ENCODE measurements around the gene NIM1K.
A peak's percentile ranks its signal among the peaks of the same experiment; 100 is the strongest.
"Not testable (repeated sequence)": the region's sequence is repeated elsewhere in the genome, so short reads cannot be mapped to it uniquely, and the experiment has no call there.

The NIM1K gene

DNA sequence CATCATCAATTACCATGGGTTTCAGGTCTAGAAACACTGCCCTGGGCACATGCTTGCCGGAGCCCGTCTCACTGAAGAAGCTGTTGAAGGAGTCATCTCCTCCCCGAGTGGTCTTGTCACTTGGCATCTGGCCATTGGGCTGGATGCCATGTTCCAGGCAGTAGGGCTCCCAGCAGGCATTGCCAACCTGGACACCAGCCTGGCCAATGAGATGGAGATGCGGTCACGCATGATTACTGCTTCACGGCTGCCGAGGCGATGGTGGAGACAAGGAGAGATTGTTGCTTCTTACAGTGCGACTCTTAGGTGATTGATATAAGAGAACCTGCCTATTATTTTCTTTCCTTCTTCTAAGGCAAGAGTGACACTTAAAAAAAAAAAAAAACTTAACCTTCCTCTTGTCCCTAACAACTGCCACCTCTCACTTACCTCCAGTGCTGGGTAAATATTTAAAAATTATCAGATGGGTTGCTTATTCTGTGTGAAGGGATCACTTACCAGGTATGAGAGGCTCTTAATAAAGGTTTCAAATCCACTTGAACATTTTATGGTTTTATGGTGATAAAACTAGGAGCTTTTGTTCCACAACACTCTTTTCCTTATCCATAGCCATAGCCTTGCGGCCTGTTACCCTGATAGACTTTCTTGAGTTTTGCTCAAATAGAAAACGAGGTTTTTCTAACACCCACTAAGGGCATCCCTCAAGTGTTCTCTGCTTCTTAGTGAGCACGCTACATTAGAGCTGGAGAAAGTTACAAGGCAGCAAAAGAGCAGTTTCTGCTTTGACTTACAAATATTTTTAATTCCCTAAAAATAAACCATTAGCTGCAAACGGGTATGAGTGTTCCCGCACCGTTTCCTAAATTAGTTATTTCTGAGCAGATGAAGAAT is 41.2 kb downstream of the NIM1K start:
- no peak for DNase-seq

- DNase-seq: no peak
Measured at GRCh38 chr5:43233946-43234345, 41.9 kb downstream of the NIM1K start.

DNA sequence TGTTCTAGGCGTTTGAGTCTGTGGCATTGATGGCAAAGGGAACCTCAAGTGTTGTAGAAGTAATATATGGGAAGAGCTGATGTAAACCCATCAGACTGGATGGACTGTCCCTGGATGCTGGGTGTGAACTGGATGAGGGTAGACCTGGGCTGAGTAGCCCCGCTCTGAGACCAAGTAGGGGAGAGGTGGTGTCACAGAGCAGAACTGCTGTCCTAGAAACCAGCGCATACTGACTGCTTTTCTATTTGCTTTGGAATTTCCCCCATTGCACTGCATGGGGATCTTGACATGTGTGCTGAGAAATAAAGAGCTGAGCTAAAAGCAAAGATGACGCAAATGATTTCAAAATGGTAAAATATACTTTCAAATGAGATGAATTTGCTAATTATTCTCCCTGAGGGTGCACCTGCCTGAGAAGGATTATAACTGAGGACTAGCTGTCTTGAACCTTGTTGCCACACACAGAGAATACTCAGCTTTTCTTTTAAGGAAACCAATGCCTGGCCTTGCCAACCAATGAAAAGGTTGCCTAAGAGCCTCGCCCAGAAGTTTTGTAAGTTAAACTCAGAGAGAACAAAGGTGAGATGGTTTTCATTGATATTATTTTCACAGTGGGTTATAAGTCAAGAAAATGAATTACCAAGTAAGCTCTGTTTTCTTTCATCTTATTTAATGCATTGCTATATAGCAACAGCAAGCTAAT is 44.8 kb downstream of the NIM1K start:
- DNase-seq: no peak

DNA sequence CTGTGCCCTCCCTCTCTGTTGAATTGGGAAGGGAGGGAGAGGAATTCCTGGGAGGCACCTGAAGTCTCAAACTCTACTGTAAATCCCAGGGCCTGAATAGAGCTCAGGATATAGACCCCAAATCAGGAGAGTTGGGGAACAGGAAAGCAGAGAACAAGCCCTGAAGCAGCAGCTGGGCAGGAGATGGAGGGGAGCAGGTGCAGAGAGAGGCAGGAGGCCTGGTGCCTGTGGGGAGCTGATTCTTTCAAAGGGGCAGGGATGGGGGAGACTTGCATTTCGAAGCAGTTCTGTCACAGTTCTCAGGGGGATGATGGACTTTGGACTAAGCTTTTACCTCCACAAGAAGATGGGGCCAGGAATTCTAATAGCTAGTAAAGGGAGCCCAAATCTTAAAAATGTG is 50.2 kb downstream of the NIM1K start:
- DNase-seq: no peak

- no peak for DNase-seq
Measured at GRCh38 chr5:43243270-43243669, 51.2 kb downstream of the NIM1K start.

- DNase-seq: no peak
Measured at GRCh38 chr5:43244823-43245565, 53.0 kb downstream of the NIM1K start.

- DNase-seq: no peak
Measured at GRCh38 chr5:43245724-43246385, 53.8 kb downstream of the NIM1K start.

GRCh38 chr5:43251754-43252153 is 59.7 kb downstream of the NIM1K start:
- no peak for DNase-seq

DNA sequence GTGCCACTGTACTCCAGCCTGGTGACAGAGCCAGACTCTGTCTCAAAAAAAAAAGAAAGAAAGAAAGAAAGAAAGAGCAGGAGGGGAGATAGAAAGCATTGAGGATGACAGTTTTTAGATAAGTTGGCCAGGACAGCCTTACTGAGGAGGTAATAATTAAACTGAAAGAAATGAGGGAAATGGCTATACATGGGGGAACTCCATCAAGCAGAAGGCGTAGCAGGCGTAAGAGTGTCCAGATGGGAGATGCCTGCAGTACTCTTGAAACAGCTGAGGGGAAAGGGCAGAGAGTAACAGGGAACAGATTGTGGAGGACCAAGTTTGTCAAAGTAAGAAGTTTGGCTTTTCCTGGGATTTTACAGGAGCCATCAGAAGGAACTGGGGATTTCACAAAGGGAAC is 63.7 kb downstream of the NIM1K start:
- no peak for DNase-seq

DNA sequence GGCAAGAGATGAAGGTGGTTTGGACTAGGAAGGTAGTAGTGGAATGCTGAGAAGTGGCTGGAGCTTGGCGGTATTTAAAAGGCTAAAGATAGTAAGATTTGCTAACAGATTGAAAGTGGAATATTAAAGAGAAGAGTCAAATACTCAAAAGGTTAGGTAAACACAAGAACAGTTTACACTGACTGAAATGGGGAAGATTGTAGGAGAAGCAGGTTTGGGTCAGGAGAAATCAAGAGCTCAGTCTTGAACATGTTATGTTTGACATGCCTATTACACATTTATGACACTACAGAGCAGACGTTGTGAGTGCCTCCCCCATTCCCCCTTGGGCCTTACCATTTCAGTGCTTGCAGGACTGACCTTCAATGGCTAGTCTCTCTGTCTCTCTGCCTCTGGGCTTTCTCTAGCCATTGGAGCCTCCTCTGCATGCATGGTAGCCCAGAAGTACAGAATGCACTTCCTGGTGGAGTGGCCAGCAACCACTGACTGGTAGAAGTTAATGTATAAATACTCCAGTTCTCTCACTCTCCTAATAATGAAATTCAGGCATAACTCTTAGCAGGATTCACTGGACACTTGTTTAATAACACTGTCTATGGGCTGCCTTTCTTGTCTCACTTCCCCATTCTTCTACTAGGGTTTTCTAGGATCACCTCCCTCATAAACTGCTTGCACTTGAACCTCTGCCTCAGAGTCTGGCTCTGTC is 64.4 kb downstream of the NIM1K start:
- DNase-seq: no peak

- DNase-seq: no peak
Measured at GRCh38 chr5:43258116-43258515, 66.1 kb downstream of the NIM1K start.

DNA sequence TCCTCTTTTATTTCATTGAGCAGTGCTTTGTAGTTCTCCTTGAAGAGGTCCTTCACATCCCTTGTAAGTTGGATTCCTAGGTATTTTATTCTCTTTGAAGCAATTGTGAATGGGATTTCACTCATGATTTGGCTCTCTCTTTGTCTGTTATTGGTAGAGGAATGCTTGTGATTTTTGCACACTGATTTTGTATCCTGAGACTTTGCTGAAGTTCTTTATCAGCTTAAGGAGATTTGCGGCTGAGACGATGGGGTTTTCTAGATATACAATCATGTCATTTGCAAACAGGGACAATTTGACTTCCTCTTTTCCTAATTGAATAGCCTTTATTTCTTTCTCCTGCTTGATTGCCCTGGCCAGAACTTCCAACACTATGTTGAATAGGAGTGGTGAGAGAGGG is 70.2 kb downstream of the NIM1K start:
- not testable (repeated sequence) for DNase-seq

GRCh38 chr5:43268188-43268820 is 76.3 kb downstream of the NIM1K start:
- DNase-seq: no peak

DNA sequence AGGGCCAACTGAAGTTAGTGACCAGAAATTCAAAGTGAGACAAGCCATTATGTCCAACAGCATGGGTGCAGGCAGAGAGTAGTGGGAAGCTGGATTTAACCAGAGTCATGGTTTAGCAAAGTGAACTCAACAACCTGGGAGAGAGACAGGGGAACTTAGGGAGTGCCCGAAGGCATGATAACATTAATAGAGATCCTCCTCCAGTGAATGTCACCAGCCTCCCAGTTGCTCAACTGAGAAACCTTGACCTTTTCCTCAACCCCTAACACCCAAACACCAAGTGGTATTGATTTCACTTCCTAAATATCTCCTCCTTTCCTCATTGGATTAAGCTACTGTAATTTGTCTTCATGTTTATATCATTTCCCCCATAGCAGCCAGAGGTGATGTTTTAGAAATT is 78.6 kb downstream of the NIM1K start:
- no peak for DNase-seq

- DNase-seq: no peak
Measured at GRCh38 chr5:43273552-43273951, 81.5 kb downstream of the NIM1K start.

- DNase-seq: no peak
Measured at GRCh38 chr5:43274435-43275114, 82.5 kb downstream of the NIM1K start.

GRCh38 chr5:43275391-43275790 is 83.4 kb downstream of the NIM1K start:
- DNase-seq: no peak

DNA sequence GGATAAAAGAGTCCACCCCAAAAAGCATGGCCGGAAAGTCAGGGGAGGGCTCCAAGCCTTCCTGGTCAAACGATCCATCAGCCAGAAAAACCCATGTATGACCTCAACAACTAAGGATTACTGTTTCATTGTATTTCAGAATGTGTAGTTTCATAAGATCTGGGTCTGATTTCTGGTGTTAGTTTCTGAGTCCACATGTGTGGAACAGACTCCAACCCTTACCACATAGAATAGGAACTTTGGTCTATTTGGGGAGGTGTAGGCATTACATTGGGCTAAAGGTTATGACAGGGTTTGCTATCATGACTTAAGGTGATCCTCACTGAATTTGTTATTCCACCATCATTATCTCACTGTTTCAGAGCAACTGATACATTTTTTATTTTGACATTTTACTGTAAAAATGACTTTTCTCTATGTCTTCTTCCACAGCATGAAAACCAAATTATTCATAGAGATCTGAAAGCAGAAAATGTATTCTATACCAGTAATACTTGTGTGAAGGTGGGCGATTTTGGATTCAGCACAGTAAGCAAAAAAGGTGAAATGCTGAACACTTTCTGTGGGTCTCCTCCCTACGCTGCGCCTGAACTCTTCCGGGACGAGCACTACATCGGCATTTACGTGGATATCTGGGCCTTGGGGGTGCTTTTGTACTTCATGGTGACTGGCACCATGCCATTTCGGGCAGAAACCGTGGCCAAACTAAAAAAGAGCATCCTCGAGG is 87.7 kb downstream of the NIM1K start:
- no peak for DNase-seq

DNA sequence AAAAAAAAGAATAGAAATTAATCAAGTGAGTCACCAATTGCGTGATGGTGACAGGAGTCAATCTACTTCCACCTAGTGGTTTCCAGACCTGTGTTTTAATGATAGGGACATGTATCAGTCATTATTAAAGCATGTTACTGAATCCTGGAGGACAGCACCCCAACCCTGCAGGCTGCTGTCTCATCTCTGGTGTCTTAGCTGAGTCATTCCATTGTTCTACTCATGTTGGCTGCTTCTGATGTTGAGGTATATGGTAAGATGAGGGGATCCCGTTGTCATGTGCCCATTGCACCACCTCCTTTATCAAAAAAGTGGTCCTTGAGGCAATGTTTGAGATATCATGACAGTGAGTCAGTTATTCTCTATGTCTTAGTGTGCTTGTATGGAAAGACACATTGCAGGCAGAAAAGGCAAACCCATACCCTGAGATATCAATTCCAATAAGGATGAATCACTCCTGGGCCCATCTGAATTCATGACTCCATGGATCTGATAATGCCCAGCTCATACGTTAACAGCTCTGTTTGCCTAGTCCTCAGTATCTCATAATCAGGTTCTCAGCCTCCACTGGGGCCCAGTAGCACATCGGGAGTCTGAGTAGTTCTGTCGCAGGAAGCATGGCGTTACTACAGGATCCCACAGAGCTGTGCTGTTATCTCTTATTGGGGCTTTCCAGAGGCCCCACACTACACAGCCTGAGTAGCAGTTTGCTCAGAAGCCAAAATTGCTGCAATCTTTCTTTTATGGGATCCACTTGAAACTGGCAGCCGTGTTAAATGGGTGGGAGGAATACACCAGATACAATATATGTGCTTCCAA is 90.0 kb downstream of the NIM1K start:
- peak; percentile 61 for DNase-seq

DNA sequence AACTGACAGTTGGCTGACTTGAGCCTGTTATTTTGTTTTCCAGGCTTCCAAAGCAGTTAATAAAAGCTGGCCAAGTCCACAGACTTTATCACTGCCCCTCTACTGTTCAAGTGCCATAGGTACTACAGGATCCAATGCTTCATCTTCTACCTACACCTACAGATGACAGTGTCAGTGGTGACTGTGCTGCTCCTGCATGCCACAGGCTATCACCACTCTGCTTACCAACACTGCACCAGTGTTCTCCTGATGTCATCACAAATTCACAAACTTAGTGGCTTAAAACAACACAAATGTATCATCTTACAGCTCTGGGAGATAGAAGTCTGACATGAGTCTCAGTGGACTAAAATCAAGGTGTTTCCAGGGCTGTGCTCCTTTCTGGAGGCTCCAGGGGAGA is 94.6 kb downstream of the NIM1K start:
- DNase-seq: no peak

Data from EL (cell line).